Measurements from ENCODE around the gene HOXA7. TPM values are rescaled to one million over a fixed set of nuclear protein-coding genes. Genes with fewer than 3 reads are reported as not detected.

The HOXA7 gene
- total RNA-seq, 1 donor from 2014 or later, result 0.72 TPM

DNA sequence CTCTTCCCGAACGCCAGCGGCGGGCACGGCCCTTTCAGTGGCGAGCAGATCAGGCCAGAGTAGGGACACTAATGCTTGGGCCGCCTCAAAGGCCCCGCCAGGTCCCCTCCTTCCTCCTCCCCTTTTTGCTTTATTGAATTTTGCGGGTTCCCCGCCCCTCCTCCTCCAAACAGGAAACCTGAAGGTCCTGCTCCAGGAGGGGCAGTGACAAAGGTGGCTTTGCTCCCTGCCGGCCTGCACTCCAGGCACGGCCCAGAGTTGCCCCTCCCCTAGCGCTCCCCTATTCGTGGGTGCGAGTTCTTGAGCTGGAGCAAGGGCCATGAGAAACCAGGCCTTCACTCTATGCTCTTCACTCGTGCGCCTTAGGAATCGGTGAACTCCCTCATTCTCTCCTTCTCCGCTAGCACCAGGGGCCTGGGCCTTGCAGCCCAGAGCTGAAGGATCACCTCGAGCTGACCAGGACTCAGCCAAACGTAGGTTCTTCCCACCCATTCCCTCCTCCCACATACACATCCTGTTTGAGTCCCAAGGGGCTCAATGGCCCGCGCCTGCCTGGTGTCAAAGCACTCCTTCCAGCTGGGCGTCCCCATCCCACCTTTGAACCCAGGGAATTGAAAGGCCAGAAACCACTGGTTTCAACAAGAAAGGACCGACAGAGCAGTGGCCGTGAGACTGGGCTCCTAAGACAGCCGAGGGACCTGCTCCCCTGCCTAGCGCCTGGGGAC is 8.3 kb downstream of the HOXA7 start:
- DNase-seq (ENCODE audit: low spot score), result peak; percentile 55

DNA sequence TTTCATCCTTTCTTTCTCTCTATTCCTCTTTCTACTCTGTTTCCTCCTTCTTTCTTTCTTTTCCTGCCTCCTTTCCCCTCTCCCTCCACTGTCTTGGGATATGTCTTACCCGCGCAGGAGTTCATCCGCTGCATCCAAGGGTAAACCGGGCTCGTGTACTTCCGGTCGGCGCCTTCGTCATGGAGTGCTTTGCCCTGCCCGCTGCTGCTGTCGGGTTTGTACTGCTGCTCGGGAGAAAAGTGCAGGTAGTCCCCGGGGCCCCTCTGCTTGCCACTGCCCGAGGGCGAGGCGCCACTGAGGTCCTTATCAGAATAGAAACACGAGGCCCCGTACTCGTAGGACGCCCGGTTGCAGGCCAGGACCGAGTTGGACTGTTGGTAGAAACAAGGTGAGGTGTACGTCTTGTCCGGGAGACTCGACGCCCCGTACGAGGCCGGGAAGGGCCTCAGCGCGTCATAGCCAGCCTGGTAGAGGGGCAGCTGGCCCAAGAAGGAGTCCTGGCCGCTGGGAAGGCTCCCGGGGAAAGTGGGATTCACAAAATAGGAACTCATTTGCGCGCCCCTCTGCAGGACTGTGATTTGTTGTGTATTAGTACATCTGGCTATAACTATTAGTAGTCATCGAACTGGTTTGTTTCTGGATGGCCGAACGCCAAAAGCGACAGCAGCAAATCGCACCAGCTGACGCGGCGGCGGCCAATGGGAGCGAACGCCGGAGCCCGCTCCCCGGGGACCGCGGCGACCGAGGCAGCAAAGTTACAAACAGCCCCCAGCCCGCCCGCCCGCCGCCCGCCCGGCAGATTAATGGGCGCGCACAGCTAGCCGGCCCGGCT is 9.1 kb downstream of the HOXA7 start, which contains the start of gene HOXA6:
Gene HOXA6 (minus strand): TSS at position 576 of the 832 bp plus-strand sequence. CDS start 25 bp downstream, at position 551.
- peak; percentile 38 for DNase-seq (ENCODE audit: low spot score)

GRCh38 chr7:27146491-27147198 is 9.8 kb downstream of the HOXA7 start:
- no peak for DNase-seq (ENCODE audit: low spot score)

DNA sequence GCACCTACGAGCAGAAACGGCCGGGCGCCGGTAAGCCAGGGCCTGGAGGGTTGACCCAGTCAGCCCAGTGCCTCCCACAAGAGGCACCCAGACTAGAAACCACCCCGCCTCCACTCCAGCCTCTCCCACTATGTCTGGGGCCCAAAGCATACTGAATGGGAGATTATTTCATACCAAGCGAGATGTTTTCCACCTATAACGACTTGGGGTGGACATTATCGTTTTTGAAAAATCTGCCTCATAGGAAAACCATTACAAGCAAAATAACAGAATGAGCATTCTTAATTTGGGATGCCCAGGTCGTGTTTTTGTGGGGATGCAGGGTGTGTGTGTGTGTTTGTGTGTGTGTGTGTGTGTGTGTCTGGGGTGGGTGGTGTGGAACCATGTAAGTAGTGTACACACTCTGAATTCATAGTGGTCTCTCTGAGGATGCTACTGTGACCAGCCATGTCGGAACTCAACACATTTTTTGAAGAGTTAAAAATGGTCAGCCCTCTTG is 10.5 kb downstream of the HOXA7 start:
- DNase-seq (ENCODE audit: low spot score), result no peak

GRCh38 chr7:27145165-27145913 is 11.1 kb downstream of the HOXA7 start:
- DNase-seq (ENCODE audit: low spot score), result no peak

DNA sequence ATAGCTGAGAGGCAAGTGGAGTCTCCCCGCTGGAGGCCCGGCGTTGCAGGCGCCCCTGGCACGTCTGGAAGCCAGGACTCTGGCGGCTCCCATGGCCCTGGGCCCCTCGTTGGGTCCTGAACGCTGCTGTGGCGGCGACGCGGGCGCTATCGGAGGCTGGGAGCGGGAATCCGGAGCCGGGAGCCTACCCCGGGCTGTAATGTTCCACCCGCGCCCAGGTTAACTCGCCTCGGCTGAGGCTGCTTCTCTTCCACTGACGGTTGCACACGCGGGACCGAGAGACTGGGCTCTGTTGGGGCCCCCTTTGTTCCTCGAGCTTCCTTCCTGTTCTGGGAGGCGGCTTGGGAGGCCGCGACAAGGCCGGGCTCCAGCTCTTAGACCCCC is 11.7 kb downstream of the HOXA7 start:
- DNase-seq (ENCODE audit: low spot score), result no peak

- DNase-seq (ENCODE audit: low spot score), result no peak
Measured at GRCh38 chr7:27143950-27144780, 12.3 kb downstream of the HOXA7 start.

DNA sequence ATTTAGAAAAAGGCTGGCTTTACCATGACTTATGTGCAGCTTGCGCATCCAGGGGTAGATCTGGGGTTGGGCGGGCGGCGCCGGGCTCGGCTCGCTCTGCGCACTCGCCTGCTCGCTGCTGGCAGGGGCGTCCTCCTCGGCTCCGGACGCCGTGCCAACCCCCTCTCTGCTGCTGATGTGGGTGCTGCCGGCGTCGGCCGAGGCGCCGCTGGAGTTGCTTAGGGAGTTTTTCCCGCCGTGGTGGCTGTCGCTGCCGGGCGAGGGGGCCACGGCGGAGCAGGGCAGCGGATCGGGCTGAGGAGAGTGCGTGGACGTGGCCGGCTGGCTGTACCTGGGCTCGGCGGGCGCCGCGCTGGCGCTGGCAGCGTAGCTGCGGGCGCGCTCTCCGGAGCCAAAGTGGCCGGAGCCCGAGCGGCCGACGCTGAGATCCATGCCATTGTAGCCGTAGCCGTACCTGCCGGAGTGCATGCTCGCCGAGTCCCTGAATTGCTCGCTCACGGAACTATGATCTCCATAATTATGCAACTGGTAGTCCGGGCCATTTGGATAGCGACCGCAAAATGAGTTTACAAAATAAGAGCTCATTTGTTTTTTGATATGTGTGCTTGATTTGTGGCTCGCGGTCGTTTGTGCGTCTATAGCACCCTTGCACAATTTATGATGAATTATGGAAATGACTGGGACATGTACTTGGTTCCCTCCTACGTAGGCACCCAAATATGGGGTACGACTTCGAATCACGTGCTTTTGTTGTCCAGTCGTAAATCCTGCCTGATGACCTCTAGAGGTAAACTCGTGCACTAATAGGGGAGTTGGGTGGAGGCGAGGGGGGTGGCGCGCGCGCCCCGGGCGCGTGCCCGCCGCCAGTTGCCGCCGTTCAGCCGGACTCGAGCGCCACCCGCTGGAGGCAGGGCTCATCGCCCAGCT is 13.2 kb downstream of the HOXA7 start, which contains the start of gene HOXA5:
Gene HOXA5 (minus strand): TSS at position 659 of the 927 bp plus-strand sequence. CDS start 74 bp downstream, at position 585.
- DNase-seq (ENCODE audit: low spot score), result peak; percentile 37

- no peak for DNase-seq (ENCODE audit: low spot score)
Measured at GRCh38 chr7:27142580-27143022, 13.9 kb downstream of the HOXA7 start.

GRCh38 chr7:27141923-27142579 is 14.4 kb downstream of the HOXA7 start:
- DNase-seq (ENCODE audit: low spot score), result no peak

GRCh38 chr7:27141137-27141922 is 15.1 kb downstream of the HOXA7 start:
- DNase-seq (ENCODE audit: low spot score), result no peak

DNA sequence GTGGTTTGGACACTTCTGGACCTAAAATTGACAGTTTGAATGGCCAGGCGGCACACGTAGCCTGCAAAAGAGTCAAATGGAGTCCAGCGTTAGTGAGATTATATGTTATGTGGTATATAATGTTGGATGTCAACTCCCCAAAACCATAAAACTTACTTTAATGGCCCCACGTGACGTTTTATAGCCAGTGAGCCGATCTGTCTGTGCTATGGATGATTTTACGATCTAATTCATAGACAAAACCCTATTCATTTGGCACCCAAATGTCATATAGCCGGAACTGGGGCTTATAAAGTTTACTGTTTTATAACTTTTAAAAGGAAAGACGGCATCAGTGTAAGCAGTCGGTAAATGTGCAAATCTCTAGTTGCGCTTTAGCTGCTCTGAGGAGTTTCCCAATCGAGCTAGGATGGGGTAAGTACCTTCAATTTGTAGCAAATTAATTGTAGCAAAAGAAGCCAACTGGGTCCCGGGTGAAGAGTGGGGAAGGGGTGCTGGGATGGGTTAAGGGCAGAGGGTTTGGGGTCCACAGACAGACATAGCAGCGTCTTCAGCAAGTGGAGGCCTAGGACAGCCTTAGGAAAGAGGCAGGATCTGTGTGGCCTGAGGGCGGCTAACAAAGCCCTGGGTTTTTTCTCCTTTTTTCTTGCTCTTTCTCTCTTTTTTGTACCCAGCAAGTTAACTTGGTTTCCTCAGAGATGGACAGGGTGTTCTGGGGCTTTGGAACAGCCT is 16.2 kb downstream of the HOXA7 start:
- no peak for DNase-seq (ENCODE audit: low spot score)

- no peak for DNase-seq (ENCODE audit: low spot score)
Measured at GRCh38 chr7:27139334-27140125, 16.9 kb downstream of the HOXA7 start.

GRCh38 chr7:27138985-27139333 is 17.5 kb downstream of the HOXA7 start:
- no peak for DNase-seq (ENCODE audit: low spot score)

- no peak for DNase-seq (ENCODE audit: low spot score)
Measured at GRCh38 chr7:27138472-27138871, 18.0 kb downstream of the HOXA7 start.

DNA sequence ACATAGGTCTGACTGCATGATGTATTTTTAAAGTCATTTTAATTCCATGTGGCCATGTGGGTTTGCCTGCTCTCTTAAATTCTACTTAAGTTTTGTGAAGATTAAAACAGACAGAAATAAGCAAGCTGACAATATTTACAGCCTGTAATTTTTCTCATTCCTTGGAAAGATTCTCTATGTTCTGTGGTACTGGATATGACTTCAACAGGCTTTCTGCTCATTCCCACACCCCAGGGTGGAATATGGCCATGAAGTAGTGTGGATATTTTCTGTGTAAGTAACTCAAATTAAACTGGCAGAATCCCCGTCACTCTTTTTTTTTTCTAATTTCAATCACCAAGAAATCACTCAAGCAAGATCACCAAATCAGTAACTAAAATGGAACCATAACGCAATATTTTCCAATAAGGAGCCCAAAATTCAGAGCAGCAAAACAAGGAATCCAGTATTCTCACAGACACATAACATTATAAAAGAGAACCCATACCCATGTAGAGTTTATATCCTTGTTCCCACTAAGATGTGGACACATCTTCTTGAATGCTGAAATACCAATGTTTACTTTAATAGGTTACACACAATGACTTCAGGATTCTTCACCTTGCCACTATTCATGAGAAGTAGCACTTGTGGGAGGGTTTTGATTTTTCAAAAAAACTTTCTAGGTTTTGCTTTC is 18.7 kb downstream of the HOXA7 start:
- DNase-seq (ENCODE audit: low spot score), result no peak
